RWPE1 (cell line): ENCODE measurements around the gene CDK16.

ENCODE experiments used
- CTCF ChIA-PET: fragments of 350-600 bp; sonication (Branson Sonifier 250); formaldehyde crosslinking; extraction: SDS; loops from one replicate; lab custom pipeline; 2021; lab: Yijun Ruan, JAX
- POLR2A ChIA-PET: fragments of 400-600 bp; formaldehyde crosslinking; extraction: SDS; loops from one replicate; lab custom pipeline; 2020; ENCODE audit warnings: antibody characterized with exemption; ENCODE audit not compliant: low non-redundant PET; lab: Yijun Ruan, JAX
- DNase-seq: peaks from one replicate; pipeline ENCODE4 v3.0.0; 2012; ENCODE audit warnings: low spot score
- H3K27ac ChIP-seq: fragments of 450-650 bp; 2 replicates; pipeline ENCODE4 v1.5.1; 2017
- TF ChIP-seq, protein P1 (sequence below): fragments of 450-650 bp; conservative IDR thresholded peaks from 2 replicates; pipeline ENCODE4 v1.5.1; 2017; ENCODE audit warnings: low read depth, mild to moderate bottlenecking

CDK16 gene

DNA sequence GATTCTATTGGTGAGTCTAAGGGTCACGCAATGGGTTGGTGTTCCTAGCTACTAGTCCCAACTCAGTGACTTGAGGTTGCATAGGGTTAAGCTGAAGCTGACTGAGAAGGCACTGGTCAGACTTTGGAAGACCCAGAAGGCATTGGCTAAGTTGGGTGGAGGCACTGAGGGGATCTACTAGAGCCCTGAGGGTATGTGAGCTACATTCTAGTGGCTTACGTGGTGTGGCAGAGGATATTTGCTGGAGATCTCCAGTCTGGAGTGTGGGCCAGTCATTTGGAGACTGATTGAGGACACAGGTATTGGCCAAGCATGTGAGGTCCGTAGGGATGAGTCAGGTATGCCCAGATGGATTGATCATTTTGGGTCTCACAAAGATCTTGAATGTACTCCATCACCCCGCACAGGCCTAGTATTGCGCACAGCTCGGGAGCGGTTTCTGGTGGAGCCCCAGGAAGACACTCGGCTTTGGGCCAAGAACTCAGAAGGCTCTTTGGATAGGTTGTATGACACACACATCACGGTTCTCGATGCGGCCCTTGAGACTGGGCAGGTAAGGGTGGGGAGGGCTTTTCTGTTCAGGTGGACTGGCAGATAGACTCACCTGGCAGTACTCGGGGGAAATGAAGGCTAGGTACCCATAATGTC lies 21.5 kb downstream of the CDK16 start:
- TF ChIP-seq, protein P1, sequence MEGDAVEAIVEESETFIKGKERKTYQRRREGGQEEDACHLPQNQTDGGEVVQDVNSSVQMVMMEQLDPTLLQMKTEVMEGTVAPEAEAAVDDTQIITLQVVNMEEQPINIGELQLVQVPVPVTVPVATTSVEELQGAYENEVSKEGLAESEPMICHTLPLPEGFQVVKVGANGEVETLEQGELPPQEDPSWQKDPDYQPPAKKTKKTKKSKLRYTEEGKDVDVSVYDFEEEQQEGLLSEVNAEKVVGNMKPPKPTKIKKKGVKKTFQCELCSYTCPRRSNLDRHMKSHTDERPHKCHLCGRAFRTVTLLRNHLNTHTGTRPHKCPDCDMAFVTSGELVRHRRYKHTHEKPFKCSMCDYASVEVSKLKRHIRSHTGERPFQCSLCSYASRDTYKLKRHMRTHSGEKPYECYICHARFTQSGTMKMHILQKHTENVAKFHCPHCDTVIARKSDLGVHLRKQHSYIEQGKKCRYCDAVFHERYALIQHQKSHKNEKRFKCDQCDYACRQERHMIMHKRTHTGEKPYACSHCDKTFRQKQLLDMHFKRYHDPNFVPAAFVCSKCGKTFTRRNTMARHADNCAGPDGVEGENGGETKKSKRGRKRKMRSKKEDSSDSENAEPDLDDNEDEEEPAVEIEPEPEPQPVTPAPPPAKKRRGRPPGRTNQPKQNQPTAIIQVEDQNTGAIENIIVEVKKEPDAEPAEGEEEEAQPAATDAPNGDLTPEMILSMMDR: no peak
- CTCF ChIA-PET: no interaction called here
- H3K27ac ChIP-seq: no peak overlapping the region
- no peak for DNase-seq
- POLR2A ChIA-PET: no interaction called here

DNA sequence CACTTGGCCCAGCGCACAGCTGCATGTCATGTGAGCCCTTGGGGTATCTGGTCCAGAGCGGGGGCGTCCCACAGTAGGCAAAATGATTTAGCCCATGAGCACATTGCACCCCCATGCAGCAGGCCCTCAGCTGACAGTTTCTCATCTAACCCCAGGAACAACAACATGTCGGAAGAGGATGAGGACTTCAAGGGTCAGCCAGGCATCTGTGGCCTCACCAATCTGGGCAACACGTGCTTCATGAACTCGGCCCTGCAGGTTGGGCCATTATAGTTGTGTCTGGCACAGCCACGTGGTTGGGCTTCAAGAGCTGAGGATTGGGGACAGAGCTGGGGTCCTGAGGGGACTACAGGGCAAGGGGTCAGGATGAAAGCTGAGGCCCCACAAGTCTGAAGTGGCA lies 22.1 kb downstream of the CDK16 start:
- ChIA-PET CTCF (no interaction called here), POLR2A (no interaction called here)
- no peak for DNase-seq
- TF ChIP-seq, protein P1: no peak
- no peak overlapping the region for H3K27ac ChIP-seq

DNA sequence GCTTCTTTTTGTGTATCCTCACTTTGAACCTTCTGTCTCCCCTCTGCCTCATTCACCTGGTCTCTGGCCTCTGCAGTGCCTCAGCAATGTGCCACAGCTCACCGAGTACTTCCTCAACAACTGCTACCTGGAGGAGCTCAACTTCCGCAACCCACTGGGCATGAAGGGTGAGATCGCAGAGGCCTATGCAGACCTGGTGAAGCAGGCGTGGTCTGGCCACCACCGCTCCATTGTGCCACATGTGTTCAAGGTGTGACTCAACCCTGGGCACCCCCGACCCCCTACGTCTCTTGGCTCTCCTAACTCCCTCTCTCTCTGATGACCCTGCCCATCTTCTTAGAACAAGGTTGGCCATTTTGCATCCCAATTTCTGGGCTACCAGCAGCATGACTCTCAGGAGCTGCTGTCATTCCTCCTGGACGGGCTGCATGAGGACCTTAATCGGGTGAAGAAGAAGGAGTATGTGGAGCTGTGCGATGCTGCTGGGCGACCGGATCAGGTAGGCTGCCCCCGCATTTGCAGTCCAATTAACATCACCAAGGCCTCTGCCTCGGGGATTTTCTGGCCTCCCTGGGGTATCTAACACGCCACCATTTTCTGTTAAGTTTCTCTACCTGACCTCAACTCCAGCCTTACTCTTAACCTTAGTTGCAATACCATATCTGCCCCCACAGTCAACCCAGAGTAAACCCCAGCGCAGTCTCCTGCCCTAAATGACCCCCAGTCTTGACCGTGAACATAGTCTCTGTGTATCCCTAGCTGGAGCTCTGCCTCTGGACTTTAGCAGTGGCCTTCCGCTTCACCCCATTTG lies 22.9 kb downstream of the CDK16 start:
- TF ChIP-seq, protein P1: no peak
- POLR2A ChIA-PET: no interaction called here
- H3K27ac ChIP-seq: no peak overlapping the region
- CTCF ChIA-PET: no interaction called here
- no peak for DNase-seq

DNA sequence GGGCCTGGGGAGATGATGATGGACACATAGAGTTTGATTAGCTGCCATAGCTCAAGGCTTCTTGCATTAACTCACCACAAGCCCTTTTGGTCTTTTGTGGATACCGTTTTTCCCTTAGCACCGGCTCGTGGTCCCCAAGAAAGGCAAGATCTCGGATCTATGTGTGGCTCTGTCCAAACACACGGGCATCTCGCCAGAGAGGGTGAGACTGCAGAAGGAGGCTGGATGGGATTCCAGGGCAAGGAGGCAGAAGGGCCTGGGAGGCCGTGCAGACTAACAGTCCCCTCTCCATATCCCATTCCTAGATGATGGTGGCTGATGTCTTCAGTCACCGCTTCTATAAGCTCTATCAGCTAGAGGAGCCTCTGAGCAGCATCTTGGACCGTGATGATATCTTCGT lies 23.8 kb downstream of the CDK16 start:
- ChIA-PET POLR2A (no interaction called here), CTCF (no interaction called here)
- TF ChIP-seq, protein P1: no peak
- no peak overlapping the region for H3K27ac ChIP-seq
- DNase-seq: no peak

DNA sequence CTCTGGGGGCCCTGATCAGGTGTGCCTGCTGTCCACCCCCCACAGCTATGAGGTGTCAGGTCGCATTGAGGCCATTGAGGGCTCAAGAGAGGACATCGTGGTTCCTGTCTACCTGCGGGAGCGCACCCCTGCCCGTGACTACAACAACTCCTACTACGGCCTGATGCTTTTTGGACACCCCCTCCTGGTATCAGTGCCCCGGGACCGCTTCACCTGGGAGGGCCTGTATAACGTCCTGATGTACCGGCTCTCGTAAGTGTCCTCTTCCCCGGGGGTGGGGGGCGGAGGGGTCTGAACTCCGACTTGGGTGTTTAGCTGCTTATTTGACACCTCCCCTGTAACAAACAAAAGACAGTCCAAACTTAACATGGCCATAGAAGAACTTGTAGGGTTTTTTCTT lies 24.9 kb downstream of the CDK16 start:
- CTCF ChIA-PET: no interaction called here
- TF ChIP-seq, protein P1: no peak
- no peak for DNase-seq
- POLR2A ChIA-PET: no interaction called here
- no peak overlapping the region for H3K27ac ChIP-seq

DNA sequence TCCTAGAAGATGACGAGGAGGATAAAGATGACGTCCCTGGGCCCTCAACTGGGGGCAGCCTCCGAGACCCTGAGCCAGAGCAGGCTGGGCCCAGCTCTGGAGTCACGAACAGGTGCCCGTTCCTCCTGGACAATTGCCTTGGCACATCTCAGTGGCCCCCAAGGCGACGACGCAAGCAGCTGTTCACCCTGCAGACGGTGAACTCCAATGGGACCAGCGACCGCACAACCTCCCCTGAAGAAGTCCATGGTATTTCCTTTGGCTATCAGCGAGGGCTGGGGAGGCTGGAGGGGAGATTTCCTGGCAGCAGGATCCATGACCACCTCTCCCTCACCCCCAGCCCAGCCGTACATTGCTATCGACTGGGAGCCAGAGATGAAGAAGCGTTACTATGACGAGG lies 26.2 kb downstream of the CDK16 start:
- TF ChIP-seq, protein P1: no peak
- ChIA-PET POLR2A (no interaction called here), CTCF (interaction anchor here (0.6 to 1.6 kb wide), 2 partner anchors 9 to 67 kb away, joined by 3 read pairs; no protein-coding TSS in a partner anchor)
- H3K27ac ChIP-seq: no peak overlapping the region
- DNase-seq: no peak
